Dedifferentiated amniotic fluid mesenchymal stem cell (primary cell): Measurements from ENCODE around the gene VSTM2L.
A peak's percentile ranks its signal among the peaks of the same experiment; 100 is the strongest.

Experiments used
- DNase-seq: peaks from one replicate; pipeline ENCODE4 v3.0.0-alpha.2; 2016; ENCODE audit errors: extremely low spot score

Gene VSTM2L

DNA sequence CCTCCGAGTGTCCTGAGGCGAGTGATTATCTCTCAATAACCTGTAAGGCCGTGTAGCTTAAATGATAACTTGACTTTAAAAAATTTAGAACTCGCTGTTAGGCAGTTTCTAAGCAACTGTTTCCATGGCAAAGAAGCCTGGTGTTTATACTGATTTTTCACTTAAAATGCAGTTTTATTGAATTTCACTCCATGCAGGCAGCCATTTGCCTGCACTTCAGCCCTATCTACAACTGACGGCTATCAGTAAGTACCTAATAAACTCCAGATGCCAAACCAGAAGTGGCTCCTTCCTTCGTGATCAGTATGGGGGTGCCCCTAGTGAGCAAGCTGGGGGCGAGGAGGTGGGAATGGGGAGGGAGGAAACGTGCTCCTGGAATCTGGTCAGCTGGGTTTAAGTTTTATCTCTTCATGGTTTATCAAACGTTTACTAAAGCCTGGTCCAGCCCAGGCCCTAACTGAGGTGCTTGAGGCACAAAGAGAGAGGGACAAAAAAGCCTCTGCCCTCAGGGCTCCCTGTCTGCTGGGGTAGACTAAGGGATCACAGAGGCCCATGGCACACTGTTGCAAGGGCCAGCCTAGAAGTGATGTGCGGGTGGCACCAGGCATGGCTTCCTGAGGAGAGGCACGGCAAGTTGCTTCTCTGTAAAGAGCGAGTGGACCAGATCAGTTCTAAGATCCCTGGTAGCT is 84.8 kb downstream of the VSTM2L start:
- DNase-seq: no peak

DNA sequence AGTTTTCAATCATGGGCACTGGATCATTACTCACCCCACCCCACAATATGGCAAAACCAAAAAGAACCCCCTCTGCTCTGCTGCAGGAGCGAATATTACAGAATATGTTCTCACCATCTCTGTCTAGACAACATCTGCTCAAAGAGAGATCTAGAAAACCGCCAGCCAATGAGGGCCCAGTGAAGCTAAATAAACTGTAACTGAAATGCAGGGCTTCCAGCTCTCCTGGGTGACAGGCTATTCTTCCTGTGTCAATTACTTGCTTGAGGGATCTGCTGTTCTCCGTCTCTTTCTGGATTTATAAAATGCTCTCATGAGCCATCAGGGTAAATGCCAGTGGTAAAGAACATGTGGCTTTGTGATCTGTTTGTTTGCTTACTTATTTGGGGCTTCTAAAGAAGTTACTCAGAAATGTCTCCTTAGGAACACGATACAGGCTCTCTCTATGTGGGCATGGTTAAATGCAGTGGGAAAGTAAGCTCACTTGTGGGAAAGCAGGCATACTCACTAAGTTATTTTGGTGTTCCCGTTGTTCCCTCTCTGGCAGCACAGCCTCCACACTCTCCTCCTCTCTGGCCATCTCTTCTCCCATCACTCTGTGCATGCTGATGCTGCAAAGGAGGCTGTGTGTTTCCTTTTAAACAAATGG is 85.5 kb downstream of the VSTM2L start:
- DNase-seq: no peak

DNA sequence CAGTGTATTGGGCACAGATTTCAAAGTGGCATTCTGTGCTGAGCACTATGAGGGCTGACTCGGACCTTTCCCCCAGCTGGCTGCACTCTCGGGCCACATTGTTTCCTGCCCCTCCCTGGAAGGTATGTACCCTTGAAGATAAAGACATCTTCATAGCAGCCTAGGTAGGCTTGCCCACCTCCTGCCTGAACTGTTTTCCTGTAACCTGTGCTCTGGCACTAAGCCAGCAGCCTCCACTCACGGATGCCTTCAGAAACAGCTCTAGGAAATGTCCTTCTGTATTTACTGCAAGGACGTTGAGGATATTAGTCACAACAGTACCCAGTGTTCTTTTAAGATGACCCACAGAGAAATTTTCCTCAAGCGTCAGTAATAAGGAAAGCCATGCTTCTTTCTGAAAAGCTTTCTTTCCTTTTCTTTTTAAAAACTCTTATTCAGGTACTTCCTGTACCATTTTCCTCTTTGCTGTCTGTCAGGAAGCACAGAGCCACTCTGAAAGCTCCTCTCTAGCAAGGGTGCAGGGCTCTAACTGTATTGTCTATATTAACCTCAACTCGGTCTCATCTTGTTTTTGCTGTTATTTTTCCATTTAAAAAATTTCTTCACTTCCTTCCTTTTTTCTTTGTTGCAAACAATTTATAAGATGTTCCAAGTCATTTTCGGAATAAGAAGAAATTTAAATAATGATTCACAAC is 86.8 kb downstream of the VSTM2L start:
- no peak for DNase-seq

DNA sequence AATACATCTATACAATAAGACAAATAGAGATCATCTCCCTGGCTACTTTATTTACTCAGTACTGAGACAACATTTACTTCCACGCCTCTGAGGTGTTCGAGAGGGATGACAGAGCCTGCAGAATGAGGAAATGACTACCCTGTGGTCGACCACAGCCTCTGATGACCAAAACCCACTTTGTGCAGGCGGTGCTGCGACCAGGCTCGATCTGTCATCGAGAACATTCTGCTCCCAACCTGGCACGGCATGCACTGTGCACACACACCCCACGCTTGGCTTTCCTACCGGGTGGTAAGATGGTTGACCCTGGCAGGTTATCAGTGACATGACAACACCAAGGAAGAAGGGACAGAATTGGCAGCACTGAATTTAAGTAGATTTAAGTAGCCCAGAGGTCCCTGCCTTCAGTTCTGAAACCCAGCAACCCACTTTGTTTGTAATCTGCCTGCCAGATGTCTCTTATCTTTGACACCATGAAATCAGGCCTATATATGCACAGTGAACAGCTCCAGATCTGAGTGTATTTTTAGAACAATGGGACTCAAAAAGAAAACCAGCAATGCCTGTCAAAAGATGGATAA is 87.7 kb downstream of the VSTM2L start:
- DNase-seq: no peak

DNA sequence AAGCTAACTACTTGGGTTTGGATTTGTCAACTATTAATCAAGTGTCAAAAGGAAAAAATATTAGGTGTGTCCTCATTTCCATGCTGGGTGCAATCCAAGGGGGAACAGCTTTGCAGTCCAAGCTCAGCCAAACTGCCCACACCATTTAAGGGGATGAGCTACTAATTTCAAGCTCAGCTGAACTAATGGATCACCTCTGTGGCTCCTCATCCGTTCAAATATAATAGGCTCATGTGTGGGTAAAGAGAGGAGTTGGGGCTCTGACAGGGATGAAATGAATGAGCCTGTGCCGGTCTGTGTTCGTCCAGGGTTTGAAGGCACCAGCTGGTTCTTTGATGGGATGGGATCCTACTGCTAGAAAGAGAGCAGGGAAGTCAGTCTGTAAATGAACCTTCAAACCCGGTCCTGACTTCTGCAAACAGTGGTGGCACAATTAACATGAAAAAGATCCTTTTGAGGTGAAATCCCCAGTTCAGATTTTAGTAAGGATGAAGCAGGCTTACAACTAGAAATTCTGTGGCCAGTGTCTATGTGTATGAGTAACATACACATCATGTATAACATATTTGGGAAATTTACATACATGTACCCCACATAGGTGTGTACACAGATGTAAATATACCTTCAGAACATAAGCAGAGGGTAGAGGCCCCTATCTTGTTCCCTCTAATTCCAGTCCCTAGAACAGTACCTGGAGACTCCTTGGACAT is 88.4 kb downstream of the VSTM2L start:
- no peak for DNase-seq

DNA sequence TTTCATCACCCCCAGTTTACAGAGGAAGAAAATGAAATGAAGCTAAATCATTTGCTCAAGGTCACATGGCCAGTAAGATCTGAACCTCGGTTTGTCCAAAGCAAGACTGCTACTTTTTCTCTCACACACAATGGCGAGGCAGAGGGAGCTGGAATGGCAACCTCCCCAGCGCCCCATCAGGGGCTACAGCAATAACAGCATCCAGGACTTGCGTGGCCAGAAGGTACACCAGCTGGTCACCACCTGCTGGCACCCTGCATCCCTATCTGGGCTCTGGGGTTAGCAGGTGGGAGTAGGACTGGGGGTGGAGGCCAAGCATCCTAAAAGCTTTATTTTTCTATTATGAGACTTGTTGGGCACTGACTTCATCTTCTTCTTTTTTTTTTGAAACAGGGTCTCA is 89.0 kb downstream of the VSTM2L start:
- DNase-seq: no peak

DNA sequence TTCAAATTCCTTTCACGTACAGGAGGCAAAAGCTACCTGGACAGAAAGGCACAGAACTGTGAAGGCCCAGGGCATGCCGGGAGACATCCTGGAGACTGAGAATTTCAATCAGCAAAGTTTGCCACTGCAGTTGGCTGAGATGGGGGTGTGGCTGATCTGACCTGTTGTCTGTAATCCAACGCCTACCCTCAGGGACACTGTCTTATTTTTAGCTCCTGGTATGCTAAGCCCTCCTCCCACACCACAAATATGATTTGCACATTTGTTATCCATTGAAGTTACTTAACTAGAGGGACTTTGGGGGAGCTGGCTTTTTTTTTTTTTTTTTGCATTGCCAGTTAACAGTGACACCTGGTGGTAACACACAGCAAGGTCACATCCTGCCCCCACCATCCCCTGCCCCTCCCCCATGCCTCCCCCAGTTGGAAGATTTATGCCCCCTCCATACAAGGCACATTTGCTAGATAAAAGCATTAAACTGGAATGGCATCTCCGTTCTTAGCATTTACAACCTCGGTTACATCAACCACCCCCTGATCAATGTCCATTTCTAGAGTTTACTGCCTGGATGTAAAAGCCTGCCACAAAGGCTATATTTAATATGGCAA is 90.0 kb downstream of the VSTM2L start:
- peak; percentile 68 for DNase-seq

DNA sequence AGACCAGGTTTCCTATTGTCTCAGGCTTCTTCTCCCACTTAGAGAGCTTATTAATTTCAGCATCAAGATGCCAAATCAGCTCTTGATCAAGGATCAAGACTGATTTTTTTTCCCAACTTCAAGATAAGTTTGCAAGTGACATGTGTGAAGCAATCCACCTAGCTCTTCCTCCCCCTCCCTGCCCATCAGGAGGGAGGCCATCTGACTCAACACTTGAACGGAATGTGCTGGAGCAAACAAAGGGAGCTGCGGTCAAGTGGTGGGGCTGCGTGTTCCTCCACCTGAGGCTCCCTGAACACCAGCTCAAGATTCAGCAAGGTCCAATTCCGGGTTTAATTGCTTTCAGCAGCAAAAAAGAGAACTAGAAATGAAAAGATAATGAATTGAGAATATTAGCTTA is 91.6 kb downstream of the VSTM2L start:
- DNase-seq: no peak
